ENCODE data around the gene CHI3L2.

Gene CHI3L2, protein sequence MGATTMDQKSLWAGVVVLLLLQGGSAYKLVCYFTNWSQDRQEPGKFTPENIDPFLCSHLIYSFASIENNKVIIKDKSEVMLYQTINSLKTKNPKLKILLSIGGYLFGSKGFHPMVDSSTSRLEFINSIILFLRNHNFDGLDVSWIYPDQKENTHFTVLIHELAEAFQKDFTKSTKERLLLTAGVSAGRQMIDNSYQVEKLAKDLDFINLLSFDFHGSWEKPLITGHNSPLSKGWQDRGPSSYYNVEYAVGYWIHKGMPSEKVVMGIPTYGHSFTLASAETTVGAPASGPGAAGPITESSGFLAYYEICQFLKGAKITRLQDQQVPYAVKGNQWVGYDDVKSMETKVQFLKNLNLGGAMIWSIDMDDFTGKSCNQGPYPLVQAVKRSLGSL

DNA sequence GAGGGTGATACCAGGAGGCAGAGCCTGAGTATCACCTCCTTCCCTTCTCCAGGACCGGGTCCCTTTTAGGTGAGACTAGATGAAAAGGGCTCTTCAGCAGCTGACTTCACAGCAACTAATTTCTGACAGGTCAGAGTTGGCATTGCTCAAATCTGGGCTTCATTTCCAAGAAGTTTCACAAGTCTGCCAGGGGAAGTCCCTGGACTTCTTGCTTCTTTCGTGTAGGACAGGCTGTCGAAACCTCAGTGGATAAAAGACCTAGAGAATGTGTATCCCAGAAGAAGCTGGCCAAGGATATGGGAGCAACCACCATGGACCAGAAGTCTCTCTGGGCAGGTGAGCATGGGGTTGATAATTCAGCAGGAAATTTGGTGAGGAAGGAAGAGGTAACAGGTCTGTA lies at the start of gene CHI3L2:
TSS of gene CHI3L2 (plus strand) at position 280 of the 400 bp plus-strand sequence. CDS start at position 297, 17 bp downstream.
- TF ChIP-seq, protein P1, sequence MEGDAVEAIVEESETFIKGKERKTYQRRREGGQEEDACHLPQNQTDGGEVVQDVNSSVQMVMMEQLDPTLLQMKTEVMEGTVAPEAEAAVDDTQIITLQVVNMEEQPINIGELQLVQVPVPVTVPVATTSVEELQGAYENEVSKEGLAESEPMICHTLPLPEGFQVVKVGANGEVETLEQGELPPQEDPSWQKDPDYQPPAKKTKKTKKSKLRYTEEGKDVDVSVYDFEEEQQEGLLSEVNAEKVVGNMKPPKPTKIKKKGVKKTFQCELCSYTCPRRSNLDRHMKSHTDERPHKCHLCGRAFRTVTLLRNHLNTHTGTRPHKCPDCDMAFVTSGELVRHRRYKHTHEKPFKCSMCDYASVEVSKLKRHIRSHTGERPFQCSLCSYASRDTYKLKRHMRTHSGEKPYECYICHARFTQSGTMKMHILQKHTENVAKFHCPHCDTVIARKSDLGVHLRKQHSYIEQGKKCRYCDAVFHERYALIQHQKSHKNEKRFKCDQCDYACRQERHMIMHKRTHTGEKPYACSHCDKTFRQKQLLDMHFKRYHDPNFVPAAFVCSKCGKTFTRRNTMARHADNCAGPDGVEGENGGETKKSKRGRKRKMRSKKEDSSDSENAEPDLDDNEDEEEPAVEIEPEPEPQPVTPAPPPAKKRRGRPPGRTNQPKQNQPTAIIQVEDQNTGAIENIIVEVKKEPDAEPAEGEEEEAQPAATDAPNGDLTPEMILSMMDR (conservative IDR thresholded peaks at IDR 0.05; ENCODE audit: low read depth, low read length): no peak
- DNase-seq (ENCODE audit: low read depth): no peak
- H3K4me3 ChIP-seq (ENCODE audit: low read length): no peak within 1 kb of the TSS

- H3K4me3 ChIP-seq (ENCODE audit: low read length): no peak overlapping the region
- TF ChIP-seq, protein P1 (conservative IDR thresholded peaks at IDR 0.05; ENCODE audit: low read depth, low read length): no peak
- DNase-seq (ENCODE audit: low read depth): no peak
Measured at GRCh38 chr1:111179968-111180533, 47.5 kb upstream of the CHI3L2 start.

DNA sequence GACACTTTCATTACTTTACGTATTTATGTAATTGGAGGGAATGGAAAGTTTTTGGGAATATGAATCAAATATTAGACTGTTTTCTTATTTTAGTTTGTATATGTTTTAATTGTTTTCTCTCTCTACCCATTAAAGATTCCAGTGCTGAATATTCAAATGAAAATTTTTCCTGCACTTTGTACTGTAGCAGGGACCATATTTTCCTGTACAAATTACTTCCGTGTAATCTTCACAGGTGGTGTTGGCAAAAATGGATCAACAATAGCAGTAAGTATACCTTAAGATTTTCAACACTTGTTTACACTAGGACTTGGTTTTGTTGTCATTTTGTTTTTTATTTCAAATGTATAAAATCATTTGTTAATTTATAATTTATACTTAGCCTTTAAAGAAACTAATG lies 45.5 kb upstream of the CHI3L2 start:
- no peak overlapping the region for H3K4me3 ChIP-seq (ENCODE audit: low read length)
- TF ChIP-seq, protein P1 (conservative IDR thresholded peaks at IDR 0.05; ENCODE audit: low read depth, low read length): no peak
- DNase-seq (ENCODE audit: low read depth): no peak

DNA sequence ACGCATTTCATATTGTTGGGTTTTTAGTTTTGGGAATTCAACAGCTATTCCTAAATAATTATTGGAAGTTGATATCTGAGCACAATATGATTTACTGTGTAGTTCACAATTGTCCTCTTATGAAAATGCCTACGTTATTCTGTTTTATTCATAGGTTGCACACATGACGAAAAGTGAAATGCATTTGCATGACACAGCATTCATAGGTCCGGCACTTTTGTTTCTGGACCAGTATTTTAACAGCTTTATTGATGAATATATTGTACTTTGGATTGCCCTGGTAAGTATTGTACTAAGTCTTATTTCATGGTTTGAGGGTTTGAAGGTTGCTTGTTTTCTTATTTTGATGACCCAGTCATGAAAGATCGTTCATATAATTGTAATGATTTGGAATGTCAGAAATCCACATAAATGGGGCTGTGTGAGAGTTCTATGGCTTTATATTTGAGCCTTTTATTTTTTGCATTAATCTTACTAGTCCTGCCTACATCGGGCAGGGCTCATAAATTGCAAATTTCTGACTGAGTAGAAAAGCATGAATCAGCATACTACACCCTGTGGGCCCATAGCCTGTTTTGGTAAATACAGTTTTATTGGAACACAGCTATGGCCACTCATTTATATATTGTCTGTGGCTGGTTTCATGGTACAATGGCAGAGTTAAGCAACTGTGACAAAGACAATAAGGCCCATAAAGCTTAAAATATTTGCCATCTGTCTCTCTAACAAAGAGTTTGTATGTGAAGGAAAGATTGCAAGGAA lies 44.0 kb upstream of the CHI3L2 start:
- no peak overlapping the region for H3K4me3 ChIP-seq (ENCODE audit: low read length)
- DNase-seq (ENCODE audit: low read depth): no peak
- TF ChIP-seq, protein P1 (conservative IDR thresholded peaks at IDR 0.05; ENCODE audit: low read depth, low read length): no peak

DNA sequence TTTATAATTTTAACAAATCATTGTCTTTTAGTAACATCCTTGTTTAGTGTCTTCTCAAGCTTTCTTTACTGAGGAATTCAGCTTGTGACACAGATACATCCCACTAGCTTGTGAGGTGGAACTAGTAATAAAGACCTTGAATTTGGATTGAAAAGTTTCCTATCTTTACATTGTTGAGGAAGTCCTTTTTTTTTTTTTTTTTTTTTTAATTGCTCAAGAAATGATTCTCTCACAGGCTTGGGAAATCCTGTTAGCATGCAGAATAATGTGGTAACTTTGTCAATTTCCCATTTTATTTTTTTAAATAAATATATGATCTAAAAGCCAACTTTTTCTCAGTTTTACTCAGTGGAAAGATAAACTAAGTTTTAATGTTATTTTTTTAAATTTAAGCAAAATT lies 42.9 kb upstream of the CHI3L2 start:
- no peak for DNase-seq (ENCODE audit: low read depth)
- no peak overlapping the region for H3K4me3 ChIP-seq (ENCODE audit: low read length)
- TF ChIP-seq, protein P1 (conservative IDR thresholded peaks at IDR 0.05; ENCODE audit: low read depth, low read length): no peak

DNA sequence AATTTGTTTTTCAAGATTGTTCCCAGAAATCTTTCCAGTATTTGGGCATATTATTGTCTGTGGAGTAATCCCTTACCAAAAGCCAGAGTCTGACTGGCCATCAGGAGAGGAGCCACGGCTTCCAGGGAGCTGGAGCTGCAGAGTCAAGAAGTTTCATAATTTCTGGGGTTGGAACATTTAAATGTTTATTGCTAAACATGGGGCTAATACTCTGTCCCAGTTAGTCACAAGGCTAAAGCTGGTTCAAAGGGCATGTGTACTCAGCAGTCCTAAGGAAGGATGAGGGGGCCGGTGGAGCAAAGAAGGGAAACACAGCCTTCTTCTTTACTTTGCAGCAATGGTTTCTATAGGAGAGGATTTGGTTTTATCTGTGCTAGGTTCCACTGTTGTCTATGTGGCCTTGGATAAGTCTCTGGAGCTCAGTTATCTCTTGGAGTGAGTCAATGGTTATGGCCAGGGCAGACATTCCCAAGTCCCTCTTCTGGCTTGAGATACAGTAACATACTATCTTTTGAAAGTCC lies 36.5 kb upstream of the CHI3L2 start:
- TF ChIP-seq, protein P1 (conservative IDR thresholded peaks at IDR 0.05; ENCODE audit: low read depth, low read length): no peak
- H3K4me3 ChIP-seq (ENCODE audit: low read length): no peak overlapping the region
- DNase-seq (ENCODE audit: low read depth): no peak

Data from retinal pigment epithelial cell (primary cell).